Limb (tissue), 2 donors: ENCODE measurements around the gene SERF2.
"Not testable (repeated sequence)": the region's sequence is repeated elsewhere in the genome, so short reads cannot be mapped to it uniquely, and the experiment has no call there.

Source experiments
- DNase-seq, 2 donors: peaks; one replicate each; pipeline ENCODE4 v3.0.0-alpha.2; 2016; ENCODE audit errors: extremely low spot score in 2 of 2

The SERF2 gene

GRCh38 chr15:43829951-43830540 is 37.9 kb downstream of the SERF2 start:
- not testable (repeated sequence) for DNase-seq

- not testable (repeated sequence) for DNase-seq
Observed at GRCh38 chr15:43830691-43831275, 38.7 kb downstream of the SERF2 start.

GRCh38 chr15:43831519-43832052 is 39.5 kb downstream of the SERF2 start:
- not testable (repeated sequence) for DNase-seq

- DNase-seq = not testable (repeated sequence)
Observed at GRCh38 chr15:43832485-43832884, 40.4 kb downstream of the SERF2 start.

- no peak for DNase-seq
Observed at GRCh38 chr15:43845421-43845820, 53.3 kb downstream of the SERF2 start.
